Thoracic aorta (tissue), 2 donors: Measurements from ENCODE around the gene HMX3. TPM values are rescaled to one million over a fixed set of nuclear protein-coding genes. Genes with fewer than 3 reads are reported as not detected.

Experiments used
- ATAC-seq: fragments of 150-250 bp; one replicate; pipeline ENCODE4 v1.8.0; 2017; ENCODE audit warnings: low read depth; ENCODE audit not compliant: insufficient number of reproducible peaks, low FRiP score
- DNase-seq: peaks from one replicate; pipeline ENCODE4 v3.0.0-alpha.2; 2020; ENCODE audit warnings: low spot score
- H3K27ac ChIP-seq, 2 donors: fragments of 200-600 bp; sonication (generic); 1 replicate in 1 of 2; 2 replicates in 1 of 2; pipeline ENCODE4 v1.5.1; 2016; ENCODE audit warnings: mild to moderate bottlenecking in 2 of 2, moderate library complexity in 2 of 2
- H3K27me3 ChIP-seq: fragments of 200-600 bp; sonication (generic); replicated peaks from 2 replicates; pipeline ENCODE4 v1.6.0; 2016; ENCODE audit warnings: mild to moderate bottlenecking; ENCODE audit not compliant: insufficient read depth
- H3K36me3 ChIP-seq: fragments of 200-600 bp; sonication (generic); one replicate; pipeline ENCODE4 v1.5.1; 2016
- H3K4me1 ChIP-seq, 2 donors: fragments of 200-600 bp; sonication (generic); 1 replicate in 1 of 2; 2 replicates in 1 of 2; pipeline versions ENCODE4 v1.5.1 to v1.6.0; 2016; ENCODE audit warnings: low read depth in 2 of 2, mild to moderate bottlenecking in 1 of 2; ENCODE audit not compliant: control insufficient read depth in 1 of 2
- H3K4me3 ChIP-seq: fragments of 200-600 bp; sonication (generic); 2 replicates; pipeline ENCODE4 v1.5.1; 2016; ENCODE audit warnings: mild to moderate bottlenecking
- H3K9me3 ChIP-seq: fragments of 200-600 bp; sonication (generic); 2 replicates; pipeline ENCODE4 v1.5.1; 2016
- CTCF ChIP-seq: fragments of 200-600 bp; sonication (generic); IDR thresholded peaks from one replicate; pipeline ENCODE4 v1.5.1; 2019; ENCODE audit warnings: antibody characterized with exemption
- total RNA-seq, 2 donors: library from RNA; depleted of rRNA; stranded (reverse); fragments of >200 nt; gene quantifications; one replicate each; pipeline versions ENCODE4 v1.1.0 to v1.2.3, GENCODE V29; 2016

HMX3 gene
- total RNA-seq, 2 donors from 2014 or later = not detected

GRCh38 chr10:123139521-123140163 is 3.9 kb downstream of the HMX3 start:
- Histone ChIP-seq H3K27me3 (peaks cover 64% of the 10 kb centered on the region), H3K9me3 (no peaks in the 10 kb centered on the region), H3K4me1 (peaks cover 23 to 38% of the 10 kb centered on the region in 2 donors), H3K36me3 (no peaks in the 10 kb centered on the region), H3K27ac (peak overlapping the region in 1 of 2 donors; percentile 30), H3K4me3 (no peak overlapping the region)
- DNase-seq (no peak), ATAC-seq (no peak)
- no peak for TF ChIP-seq CTCF

GRCh38 chr10:123140164-123140982 is 4.6 kb downstream of the HMX3 start:
- DNase-seq = no peak
- peak overlapping the region in 1 of 2 donors; percentile 30 for H3K27ac ChIP-seq
- no peak for TF ChIP-seq CTCF
- ATAC-seq = no peak
- H3K27me3 ChIP-seq = peaks cover 62% of the 10 kb centered on the region
- no peak overlapping the region for H3K4me3 ChIP-seq
- no peaks in the 10 kb centered on the region for H3K36me3 ChIP-seq
- H3K9me3 ChIP-seq = no peaks in the 10 kb centered on the region
- H3K4me1 ChIP-seq = peaks cover 20 to 33% of the 10 kb centered on the region in 2 donors

GRCh38 chr10:123140983-123141390 is 5.2 kb downstream of the HMX3 start:
- no peaks in the 10 kb centered on the region for H3K9me3 ChIP-seq
- H3K4me3 ChIP-seq = no peak overlapping the region
- peaks cover 67% of the 10 kb centered on the region for H3K27me3 ChIP-seq
- TF ChIP-seq CTCF = no peak
- no peaks in the 10 kb centered on the region for H3K36me3 ChIP-seq
- H3K4me1 ChIP-seq = peaks cover 16 to 33% of the 10 kb centered on the region in 2 donors
- no peak for ATAC-seq
- H3K27ac ChIP-seq = no peak overlapping the region
- no peak for DNase-seq

- DNase-seq (no peak), ATAC-seq (no peak)
- Histone ChIP-seq H3K36me3 (no peaks in the 10 kb centered on the region), H3K27me3 (peaks cover 78% of the 10 kb centered on the region), H3K9me3 (no peaks in the 10 kb centered on the region), H3K27ac (no peak overlapping the region), H3K4me3 (no peak overlapping the region), H3K4me1 (peaks cover 7 to 30% of the 10 kb centered on the region in 2 donors)
- TF ChIP-seq CTCF = no peak
These were observed 6.3 kb downstream of the HMX3 start for GRCh38 chr10:123141791-123142700.
